GM12878 (cell line): ENCODE results near the gene RANGRF. TPM values are rescaled to one million over a fixed set of nuclear protein-coding genes. Genes with fewer than 3 reads are reported as not detected.

Experiments
- FOXM1 ChIP-seq: IDR thresholded peaks from 2 replicates; pipeline ENCODE4 v1.6.1; 2012; ENCODE audit warnings: low read depth, mild to moderate bottlenecking, inconsistent platforms, low read length, moderate library complexity
- HDAC6 ChIP-seq: fragments of 200-600 bp; sonication (generic); IDR thresholded peaks from one replicate; pipeline ENCODE4 v1.8.0; 2017; ENCODE audit warnings: antibody characterized with exemption; ENCODE audit not compliant: unreplicated experiment
- IKZF1 ChIP-seq: fragments of 450-650 bp; conservative IDR thresholded peaks from 2 replicates; pipeline ENCODE4 v1.6.1; 2017; ENCODE audit warnings: antibody characterized with exemption, mild to moderate bottlenecking
- IRF4 ChIP-seq: IDR thresholded peaks from 2 replicates; pipeline ENCODE4 v1.6.1; 2011; ENCODE audit warnings: low read depth, low read length
- JUNB ChIP-seq: IDR thresholded peaks from 2 replicates; pipeline ENCODE4 v1.6.1; 2016; ENCODE audit warnings: antibody characterized with exemption, mild to moderate bottlenecking
- TCF12 ChIP-seq: IDR thresholded peaks from 2 replicates; pipeline ENCODE4 v1.6.1; 2011; ENCODE audit warnings: low read depth, mild to moderate bottlenecking, low read length
- TCF3 ChIP-seq: IDR thresholded peaks from 2 replicates; pipeline ENCODE4 v1.6.1; 2012; ENCODE audit warnings: low read depth, mild to moderate bottlenecking, low read length, borderline replicate concordance; ENCODE audit not compliant: insufficient read depth
- ZZZ3 ChIP-seq: IDR thresholded peaks from 2 replicates; pipeline ENCODE4 v1.6.1; 2011; ENCODE audit warnings: low read depth; ENCODE audit not compliant: control insufficient read depth, insufficient read length
- polyA plus RNA-seq, 11 experiments: library from polyadenylated mRNA; depleted of rRNA in 4 of 11; unstranded in 6 of 11; stranded (reverse) in 5 of 11; fragments of >200 nt; fragmentation: Nextera tagmentation in 4 of 11; fragmentation: Illumina TruSeq in 1 of 11; extraction: Ambion mirVana in 4 of 11; extraction: Trizol in 1 of 11; gene quantifications; 1 replicate in 1 of 11; 2 replicates in 10 of 11; pipeline versions ENCODE4 v1.2.1 to v1.2.3, GENCODE V29; 2011 to 2016; ENCODE audit warnings: inconsistent platforms in 2 of 11, missing spikeins in 2 of 11, low read depth in 1 of 11
- total RNA-seq, 4 experiments: library from RNA; depleted of rRNA in 3 of 4; stranded (reverse); fragments of >200 nt in 3 of 4; fragmentation: Illumina TruSeq in 1 of 4; extraction: Trizol in 1 of 4; gene quantifications; 2 replicates each; pipeline versions ENCODE4 v1.2.1 to v1.2.3, GENCODE V29; 2013 to 2021
- TF ChIP-seq, protein P1 (sequence below): IDR thresholded peaks from 2 replicates; pipeline ENCODE4 v1.6.1; 2012; ENCODE audit warnings: low read length, inconsistent platforms
- TF ChIP-seq, protein P2 (sequence below): IDR thresholded peaks from 2 replicates; pipeline ENCODE4 v1.6.1; 2012; ENCODE audit warnings: low read depth, low read length, improper control_type of control experiment
- TF ChIP-seq, protein P3 (sequence below): fragments of 450-650 bp; IDR thresholded peaks from 2 replicates; pipeline ENCODE4 v1.6.1; 2017; ENCODE audit warnings: mild to moderate bottlenecking, moderate library complexity

Gene RANGRF
- total and polyA plus RNA-seq, 10 of the 15 experiments (the other 5 are each of a cell fraction or from before 2014, with no cell fraction given), result 30.1 to 181 (median 61.4) TPM

GRCh38 chr17:8248751-8249607 is 39.5 kb upstream of the RANGRF start, which contains the start of gene PFAS (continued):
- TF ChIP-seq, protein P1, sequence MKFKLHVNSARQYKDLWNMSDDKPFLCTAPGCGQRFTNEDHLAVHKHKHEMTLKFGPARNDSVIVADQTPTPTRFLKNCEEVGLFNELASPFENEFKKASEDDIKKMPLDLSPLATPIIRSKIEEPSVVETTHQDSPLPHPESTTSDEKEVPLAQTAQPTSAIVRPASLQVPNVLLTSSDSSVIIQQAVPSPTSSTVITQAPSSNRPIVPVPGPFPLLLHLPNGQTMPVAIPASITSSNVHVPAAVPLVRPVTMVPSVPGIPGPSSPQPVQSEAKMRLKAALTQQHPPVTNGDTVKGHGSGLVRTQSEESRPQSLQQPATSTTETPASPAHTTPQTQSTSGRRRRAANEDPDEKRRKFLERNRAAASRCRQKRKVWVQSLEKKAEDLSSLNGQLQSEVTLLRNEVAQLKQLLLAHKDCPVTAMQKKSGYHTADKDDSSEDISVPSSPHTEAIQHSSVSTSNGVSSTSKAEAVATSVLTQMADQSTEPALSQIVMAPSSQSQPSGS, result peak; percentile 64; the same call in 1 of the 2 replicates
- TF ChIP-seq ZZZ3 (no peak), IKZF1 (peak; percentile 77), JUNB (peak; percentile 28; the same call in 1 of the 2 replicates), IRF4 (peak; percentile 57), TCF3 (0 out of 2 replicates have a peak, but pooled peaks have one; percentile 42), TCF12 (peak; percentile 72; the same call in 1 of the 2 replicates), HDAC6 (no peak), FOXM1 (no peak)
- TF ChIP-seq, protein P2, sequence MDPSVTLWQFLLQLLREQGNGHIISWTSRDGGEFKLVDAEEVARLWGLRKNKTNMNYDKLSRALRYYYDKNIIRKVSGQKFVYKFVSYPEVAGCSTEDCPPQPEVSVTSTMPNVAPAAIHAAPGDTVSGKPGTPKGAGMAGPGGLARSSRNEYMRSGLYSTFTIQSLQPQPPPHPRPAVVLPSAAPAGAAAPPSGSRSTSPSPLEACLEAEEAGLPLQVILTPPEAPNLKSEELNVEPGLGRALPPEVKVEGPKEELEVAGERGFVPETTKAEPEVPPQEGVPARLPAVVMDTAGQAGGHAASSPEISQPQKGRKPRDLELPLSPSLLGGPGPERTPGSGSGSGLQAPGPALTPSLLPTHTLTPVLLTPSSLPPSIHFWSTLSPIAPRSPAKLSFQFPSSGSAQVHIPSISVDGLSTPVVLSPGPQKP, result no peak
- TF ChIP-seq, protein P3, sequence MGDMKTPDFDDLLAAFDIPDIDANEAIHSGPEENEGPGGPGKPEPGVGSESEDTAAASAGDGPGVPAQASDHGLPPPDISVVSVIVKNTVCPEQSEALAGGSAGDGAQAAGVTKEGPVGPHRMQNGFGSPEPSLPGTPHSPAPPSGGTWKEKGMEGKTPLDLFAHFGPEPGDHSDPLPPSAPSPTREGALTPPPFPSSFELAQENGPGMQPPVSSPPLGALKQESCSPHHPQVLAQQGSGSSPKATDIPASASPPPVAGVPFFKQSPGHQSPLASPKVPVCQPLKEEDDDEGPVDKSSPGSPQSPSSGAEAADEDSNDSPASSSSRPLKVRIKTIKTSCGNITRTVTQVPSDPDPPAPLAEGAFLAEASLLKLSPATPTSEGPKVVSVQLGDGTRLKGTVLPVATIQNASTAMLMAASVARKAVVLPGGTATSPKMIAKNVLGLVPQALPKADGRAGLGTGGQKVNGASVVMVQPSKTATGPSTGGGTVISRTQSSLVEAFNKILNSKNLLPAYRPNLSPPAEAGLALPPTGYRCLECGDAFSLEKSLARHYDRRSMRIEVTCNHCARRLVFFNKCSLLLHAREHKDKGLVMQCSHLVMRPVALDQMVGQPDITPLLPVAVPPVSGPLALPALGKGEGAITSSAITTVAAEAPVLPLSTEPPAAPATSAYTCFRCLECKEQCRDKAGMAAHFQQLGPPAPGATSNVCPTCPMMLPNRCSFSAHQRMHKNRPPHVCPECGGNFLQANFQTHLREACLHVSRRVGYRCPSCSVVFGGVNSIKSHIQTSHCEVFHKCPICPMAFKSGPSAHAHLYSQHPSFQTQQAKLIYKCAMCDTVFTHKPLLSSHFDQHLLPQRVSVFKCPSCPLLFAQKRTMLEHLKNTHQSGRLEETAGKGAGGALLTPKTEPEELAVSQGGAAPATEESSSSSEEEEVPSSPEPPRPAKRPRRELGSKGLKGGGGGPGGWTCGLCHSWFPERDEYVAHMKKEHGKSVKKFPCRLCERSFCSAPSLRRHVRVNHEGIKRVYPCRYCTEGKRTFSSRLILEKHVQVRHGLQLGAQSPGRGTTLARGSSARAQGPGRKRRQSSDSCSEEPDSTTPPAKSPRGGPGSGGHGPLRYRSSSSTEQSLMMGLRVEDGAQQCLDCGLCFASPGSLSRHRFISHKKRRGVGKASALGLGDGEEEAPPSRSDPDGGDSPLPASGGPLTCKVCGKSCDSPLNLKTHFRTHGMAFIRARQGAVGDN, result peak; percentile 50
